ENCODE data around the gene ADAMTSL1.
"Not testable (repeated sequence)": the region's sequence is repeated elsewhere in the genome, so short reads cannot be mapped to it uniquely, and the experiment has no call there.

Gene ADAMTSL1

DNA sequence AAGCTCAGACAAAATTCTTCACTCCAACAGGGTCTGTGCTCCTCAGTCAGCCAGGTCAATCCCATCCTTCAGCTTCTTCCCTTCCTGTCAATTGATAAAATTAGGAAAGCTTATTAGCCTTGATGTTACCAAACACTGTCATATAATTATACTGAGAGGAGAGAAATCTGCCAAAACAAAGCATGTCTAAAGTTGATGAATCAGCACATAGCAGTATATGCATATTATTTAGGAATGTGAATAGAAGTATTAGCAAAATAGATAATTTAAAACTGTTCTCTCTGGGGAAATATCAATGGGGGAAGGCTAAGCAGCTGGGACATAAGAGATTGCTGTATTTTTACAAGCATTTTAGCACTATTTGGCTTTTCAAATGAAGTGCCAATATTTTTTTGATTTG is 451.9 kb downstream of the ADAMTSL1 start:
- DNase-seq (ENCODE audit: low read depth), result no peak
- H3K4me3 ChIP-seq (ENCODE audit: low read depth, low read length), result no peak overlapping the region
- TF ChIP-seq, protein P1, sequence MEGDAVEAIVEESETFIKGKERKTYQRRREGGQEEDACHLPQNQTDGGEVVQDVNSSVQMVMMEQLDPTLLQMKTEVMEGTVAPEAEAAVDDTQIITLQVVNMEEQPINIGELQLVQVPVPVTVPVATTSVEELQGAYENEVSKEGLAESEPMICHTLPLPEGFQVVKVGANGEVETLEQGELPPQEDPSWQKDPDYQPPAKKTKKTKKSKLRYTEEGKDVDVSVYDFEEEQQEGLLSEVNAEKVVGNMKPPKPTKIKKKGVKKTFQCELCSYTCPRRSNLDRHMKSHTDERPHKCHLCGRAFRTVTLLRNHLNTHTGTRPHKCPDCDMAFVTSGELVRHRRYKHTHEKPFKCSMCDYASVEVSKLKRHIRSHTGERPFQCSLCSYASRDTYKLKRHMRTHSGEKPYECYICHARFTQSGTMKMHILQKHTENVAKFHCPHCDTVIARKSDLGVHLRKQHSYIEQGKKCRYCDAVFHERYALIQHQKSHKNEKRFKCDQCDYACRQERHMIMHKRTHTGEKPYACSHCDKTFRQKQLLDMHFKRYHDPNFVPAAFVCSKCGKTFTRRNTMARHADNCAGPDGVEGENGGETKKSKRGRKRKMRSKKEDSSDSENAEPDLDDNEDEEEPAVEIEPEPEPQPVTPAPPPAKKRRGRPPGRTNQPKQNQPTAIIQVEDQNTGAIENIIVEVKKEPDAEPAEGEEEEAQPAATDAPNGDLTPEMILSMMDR (IDR thresholded peaks at IDR 0.05; ENCODE audit: control insufficient read depth, extremely low read depth, insufficient read depth), result no peak

- TF ChIP-seq, protein P1 (IDR thresholded peaks at IDR 0.05; ENCODE audit: control insufficient read depth, extremely low read depth, insufficient read depth), result no peak
- H3K4me3 ChIP-seq (ENCODE audit: low read depth, low read length), result no peak overlapping the region
- DNase-seq (ENCODE audit: low read depth), result no peak
Observed at GRCh38 chr9:18926513-18926912, 452.6 kb downstream of the ADAMTSL1 start.

DNA sequence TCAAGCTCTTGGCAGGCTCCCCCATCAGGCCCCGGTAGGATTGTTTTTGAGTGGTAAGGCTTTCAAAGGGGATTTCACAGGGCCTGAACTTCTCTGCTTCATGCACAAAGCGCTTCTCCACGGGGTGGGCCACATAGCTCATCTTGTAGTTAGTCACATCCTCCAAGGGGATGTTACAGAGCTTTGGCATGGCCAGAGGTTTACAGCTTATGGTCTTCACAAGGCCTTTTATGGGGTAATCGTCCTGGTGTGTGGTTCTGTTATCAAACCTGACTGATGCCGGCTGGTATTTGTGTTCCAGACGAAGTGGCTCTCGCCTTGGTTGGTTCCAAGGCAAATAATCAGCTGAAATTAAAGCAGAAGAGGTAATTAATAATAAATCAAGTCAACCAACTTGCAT is 454.8 kb downstream of the ADAMTSL1 start:
- H3K4me3 ChIP-seq (ENCODE audit: low read depth, low read length), result no peak overlapping the region
- DNase-seq (ENCODE audit: low read depth), result no peak
- TF ChIP-seq, protein P1 (IDR thresholded peaks at IDR 0.05; ENCODE audit: control insufficient read depth, extremely low read depth, insufficient read depth), result no peak

GRCh38 chr9:18930611-18931010 is 456.7 kb downstream of the ADAMTSL1 start:
- not testable (repeated sequence) for DNase-seq (ENCODE audit: low read depth); H3K4me3 ChIP-seq (ENCODE audit: low read depth, low read length)

DNA sequence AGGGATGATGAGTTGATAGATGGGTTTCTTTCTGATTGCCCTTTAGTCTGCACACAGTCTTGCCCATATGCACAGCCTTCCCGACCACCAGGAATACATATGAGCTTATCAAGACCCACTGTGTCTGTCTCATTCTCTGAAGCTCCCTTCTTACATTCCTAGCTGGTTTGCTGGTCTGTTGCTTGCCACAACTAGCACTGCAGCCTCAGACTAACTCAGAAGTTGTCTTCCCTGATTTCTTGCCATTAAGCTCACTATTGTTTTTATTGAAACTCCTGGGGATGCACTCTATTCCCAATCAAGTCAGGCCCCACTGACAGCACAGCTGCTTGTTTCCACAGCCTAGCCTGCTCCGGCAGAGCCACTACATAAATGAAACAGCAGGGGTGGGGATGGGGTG is 461.6 kb downstream of the ADAMTSL1 start:
- H3K4me3 ChIP-seq (ENCODE audit: low read depth, low read length), result no peak overlapping the region
- no peak for DNase-seq (ENCODE audit: low read depth)
- TF ChIP-seq, protein P1 (IDR thresholded peaks at IDR 0.05; ENCODE audit: control insufficient read depth, extremely low read depth, insufficient read depth), result no peak

GRCh38 chr9:18936094-18936871 is 462.3 kb downstream of the ADAMTSL1 start:
- H3K4me3 ChIP-seq (ENCODE audit: low read depth, low read length), result no peak overlapping the region
- TF ChIP-seq, protein P1 (IDR thresholded peaks at IDR 0.05; ENCODE audit: control insufficient read depth, extremely low read depth, insufficient read depth), result no peak
- no peak for DNase-seq (ENCODE audit: low read depth)

DNA sequence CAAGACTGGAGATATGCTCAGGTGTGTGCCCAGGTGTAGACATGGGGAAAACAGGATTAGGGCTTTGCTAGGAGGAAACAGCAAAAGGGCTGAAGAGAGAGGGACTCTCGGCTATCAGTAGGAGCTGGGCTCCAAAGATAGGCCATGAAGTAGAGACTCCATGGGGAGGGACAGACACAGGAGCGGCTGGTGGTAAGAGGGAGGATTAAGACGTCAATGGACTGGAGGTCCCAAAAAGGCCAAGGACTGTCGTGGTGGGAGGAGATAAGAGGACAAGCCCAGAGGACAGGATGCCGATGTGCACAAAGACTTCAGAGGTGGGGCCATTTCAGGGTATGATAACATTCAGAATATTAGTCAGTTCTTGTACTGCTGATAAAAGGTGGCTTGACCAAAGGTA is 466.0 kb downstream of the ADAMTSL1 start:
- TF ChIP-seq, protein P1 (IDR thresholded peaks at IDR 0.05; ENCODE audit: control insufficient read depth, extremely low read depth, insufficient read depth), result no peak

More for the DNA sequence above, 466.0 kb downstream of the ADAMTSL1 start:
- no peak overlapping the region for H3K4me3 ChIP-seq (ENCODE audit: low read depth, low read length)
- no peak for DNase-seq (ENCODE audit: low read depth)
